ENCODE data around the gene PRRT1. TPM values are rescaled to one million over a fixed set of nuclear protein-coding genes. Genes with fewer than 3 reads are reported as not detected.

The PRRT1 gene
- total RNA-seq, 1 experiment from 2014 or later, result 1.9 TPM

- H3K4me2 ChIP-seq (ENCODE audit: insufficient read depth, insufficient read length, low read length), result peak overlapping the region; percentile 68
- H3K27ac Mint-ChIP-seq, result peak overlapping the region; percentile 100
- H3K27me3 Mint-ChIP-seq (ENCODE audit: low read depth), result no peaks in the 10 kb centered on the region
- H3K18ac ChIP-seq (ENCODE audit: insufficient read length, low read depth, low read length), result peak overlapping the region; percentile 97
- H3K79me2 ChIP-seq (ENCODE audit: insufficient read depth, low read length), result no peaks in the 10 kb centered on the region
- peak overlapping the region; percentile 35 for H3K9ac ChIP-seq (ENCODE audit: extremely low read depth, insufficient read length, low read length)
- peak overlapping the region; percentile 9 for H3K27ac ChIP-seq (ENCODE audit: insufficient read length, low read depth, low read length)
- WGBS (ENCODE audit: extremely low coverage, insufficient read length, low lambda C conversion rate), result no CpG with 5 or more reads among the region's 28 CpGs
- peaks cover 35 to 36% of the 10 kb centered on the region in 2 experiments for H3K4me1 Mint-ChIP-seq
- H2BK5ac ChIP-seq (ENCODE audit: insufficient read length, low read length), result no peak overlapping the region
- H2BK12ac ChIP-seq (ENCODE audit: insufficient read length, low read depth, low read length), result peak overlapping the region; percentile 20
- peak overlapping the region; percentile 59 for H3T11ph ChIP-seq (ENCODE audit: low read length)
- H3K4ac ChIP-seq (ENCODE audit: low read depth, low read length), result peak overlapping the region; percentile 54; the same call in 1 of the 2 replicates
- H3K4me1 ChIP-seq (ENCODE audit: insufficient read depth, low read length), result peaks cover 3% of the 10 kb centered on the region
- peak overlapping the region; percentile 1 for H4K5ac ChIP-seq (ENCODE audit: insufficient read length, low read depth, low read length)
- H3K4me3 Mint-ChIP-seq, result peak overlapping the region; percentile 91 to 96
- H3K27me3 ChIP-seq (ENCODE audit: insufficient read depth, low read length), result no peaks in the 10 kb centered on the region
- peak overlapping the region; percentile 93 for H2BK120ac ChIP-seq (ENCODE audit: low read depth, low read length, poor library complexity, severe bottlenecking)
- no peaks in the 10 kb centered on the region for H3K9me3 ChIP-seq (ENCODE audit: control insufficient read depth, low read depth, low read length)
- peak overlapping the region; percentile 96 for H3K14ac ChIP-seq (ENCODE audit: insufficient read depth, low read length)
- H3K9me3 Mint-ChIP-seq, result no peaks in the 10 kb centered on the region
- H2BK15ac ChIP-seq (ENCODE audit: low read depth, low read length), result no peak overlapping the region
- H3K23me2 ChIP-seq (ENCODE audit: insufficient read length, low read depth, low read length, poor library complexity, severe bottlenecking), result peaks cover 9% of the 10 kb centered on the region
- TF ChIP-seq CTCF (conservative IDR thresholded peaks at IDR 0.05), result no peak; the same call in 2 of the 3 replicates
- no peaks in the 10 kb centered on the region for H3K79me1 ChIP-seq (ENCODE audit: insufficient read depth, low read depth, low read length, poor library complexity, severe bottlenecking)
- no peak overlapping the region for H4K91ac ChIP-seq (ENCODE audit: insufficient read length, low read depth, low read length)
- DNase-seq, result peak; percentile 54
- H2BK20ac ChIP-seq (ENCODE audit: low read depth, low read length, poor library complexity, severe bottlenecking), result no peak overlapping the region
- no peak overlapping the region for H3K56ac ChIP-seq (ENCODE audit: insufficient read length, low read depth, low read length)
- H3K23ac ChIP-seq (ENCODE audit: insufficient read length, low read depth, low read length), result no peak overlapping the region
- H3K36me3 Mint-ChIP-seq (ENCODE audit: insufficient read depth in 1 of 3, low read depth in 3 of 3), result no peaks in the 10 kb centered on the region
- H4K8ac ChIP-seq (replicated peaks; ENCODE audit: insufficient read length, low read depth, low read length), result peak overlapping the region; percentile 2
- H2AFZ ChIP-seq (ENCODE audit: low read length), result no peak overlapping the region
- no peak overlapping the region for H2AK5ac ChIP-seq (ENCODE audit: insufficient read length, low read length)
- no peaks in the 10 kb centered on the region for H4K20me1 ChIP-seq (ENCODE audit: control insufficient read depth, insufficient read depth, insufficient read length)
Measured at GRCh38 chr6:32196682-32197616, 45.2 kb upstream of the PRRT1 start.

Data from H9 (cell line).